SW 1271 (cell line): ENCODE data around the gene GALNS.
A peak's percentile ranks its signal among the peaks of the same experiment; 100 is the strongest.
"Not testable (repeated sequence)": the region's sequence is repeated elsewhere in the genome, so short reads cannot be mapped to it uniquely, and the experiment has no call there.

ENCODE experiments used
- DNase-seq, 2 experiments: peaks; one replicate each; lab custom pipeline; 2025; lab: John Stamatoyannopoulos, UW

Gene GALNS

DNA sequence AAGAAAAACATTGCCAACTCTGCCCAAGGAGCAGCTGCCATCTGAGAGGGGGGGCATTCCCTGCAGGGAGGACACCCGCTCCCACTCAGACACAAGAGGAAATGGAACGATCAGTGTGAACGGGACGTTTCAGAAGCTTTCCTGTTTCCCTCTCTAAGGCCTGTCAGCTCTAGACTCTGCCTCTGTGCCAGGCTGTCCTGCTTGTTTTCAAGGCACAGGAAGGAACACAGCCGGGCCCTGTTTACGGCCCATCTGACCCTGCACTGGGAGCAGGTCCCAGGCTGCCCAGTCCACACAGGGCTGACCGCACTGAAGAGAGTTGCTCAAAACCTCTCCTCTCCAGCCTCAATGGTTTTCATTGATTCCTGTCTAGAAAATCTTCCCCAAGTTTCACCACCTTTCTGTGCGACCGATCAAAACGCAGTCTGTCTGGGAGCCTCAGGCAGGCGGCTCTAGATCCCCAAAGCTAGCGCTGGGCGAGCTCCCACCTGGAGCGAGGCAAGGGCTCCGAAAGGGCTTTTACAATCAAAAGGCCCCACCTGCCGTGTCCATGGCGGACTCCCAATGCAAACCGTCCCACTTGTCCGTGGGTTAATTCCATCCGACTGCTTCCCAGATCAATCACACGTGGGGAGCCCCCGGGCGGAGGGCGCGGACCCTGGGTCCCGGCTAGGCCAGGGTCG is 73.2 kb downstream of the GALNS start:
- DNase-seq: peak in 1 of 2 experiments; percentile 20

DNA sequence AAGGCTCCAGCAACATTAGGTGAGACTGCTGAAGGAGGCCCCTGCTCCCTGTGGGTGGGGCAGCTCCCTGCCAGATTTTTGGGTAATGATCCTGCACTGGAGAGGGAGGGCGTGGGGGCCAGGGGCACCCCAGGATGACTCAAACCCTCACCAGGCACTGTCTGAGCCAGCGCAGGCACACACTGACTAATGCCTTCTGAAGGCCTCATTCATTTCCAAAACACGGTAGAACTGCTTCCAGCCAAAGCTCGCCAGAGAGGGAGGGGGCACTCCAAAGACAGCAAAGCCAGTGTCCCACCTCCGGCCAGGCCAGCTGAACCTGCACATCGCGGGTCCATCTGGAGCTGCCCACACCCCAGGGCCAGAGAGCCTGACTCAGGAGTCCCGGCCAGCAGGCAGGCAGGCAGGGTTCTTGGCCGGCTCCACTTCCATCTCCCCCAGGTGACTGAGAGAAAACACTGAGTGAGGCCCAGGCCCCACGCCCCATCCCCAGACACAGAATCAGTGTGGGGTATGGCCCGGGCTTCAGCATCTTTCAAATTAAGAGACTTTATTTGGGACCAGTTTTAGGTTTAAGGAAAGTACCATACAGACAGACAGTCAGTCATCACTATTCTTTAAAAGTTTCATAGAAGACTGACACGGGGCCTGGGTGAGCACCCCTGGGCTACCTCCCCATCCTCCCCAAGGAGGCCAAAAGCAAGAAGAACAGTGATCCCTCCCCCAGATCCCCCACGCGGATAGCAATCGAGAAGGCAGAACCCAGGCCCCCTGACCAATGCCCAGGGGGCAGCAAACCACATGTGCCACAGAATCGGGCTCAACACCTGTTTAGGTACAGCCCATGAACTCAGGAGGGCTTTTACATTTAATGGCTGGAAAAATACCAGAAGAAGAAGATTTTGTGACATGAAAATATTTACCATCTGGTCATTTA is 74.0 kb downstream of the GALNS start:
- DNase-seq: no peak

DNA sequence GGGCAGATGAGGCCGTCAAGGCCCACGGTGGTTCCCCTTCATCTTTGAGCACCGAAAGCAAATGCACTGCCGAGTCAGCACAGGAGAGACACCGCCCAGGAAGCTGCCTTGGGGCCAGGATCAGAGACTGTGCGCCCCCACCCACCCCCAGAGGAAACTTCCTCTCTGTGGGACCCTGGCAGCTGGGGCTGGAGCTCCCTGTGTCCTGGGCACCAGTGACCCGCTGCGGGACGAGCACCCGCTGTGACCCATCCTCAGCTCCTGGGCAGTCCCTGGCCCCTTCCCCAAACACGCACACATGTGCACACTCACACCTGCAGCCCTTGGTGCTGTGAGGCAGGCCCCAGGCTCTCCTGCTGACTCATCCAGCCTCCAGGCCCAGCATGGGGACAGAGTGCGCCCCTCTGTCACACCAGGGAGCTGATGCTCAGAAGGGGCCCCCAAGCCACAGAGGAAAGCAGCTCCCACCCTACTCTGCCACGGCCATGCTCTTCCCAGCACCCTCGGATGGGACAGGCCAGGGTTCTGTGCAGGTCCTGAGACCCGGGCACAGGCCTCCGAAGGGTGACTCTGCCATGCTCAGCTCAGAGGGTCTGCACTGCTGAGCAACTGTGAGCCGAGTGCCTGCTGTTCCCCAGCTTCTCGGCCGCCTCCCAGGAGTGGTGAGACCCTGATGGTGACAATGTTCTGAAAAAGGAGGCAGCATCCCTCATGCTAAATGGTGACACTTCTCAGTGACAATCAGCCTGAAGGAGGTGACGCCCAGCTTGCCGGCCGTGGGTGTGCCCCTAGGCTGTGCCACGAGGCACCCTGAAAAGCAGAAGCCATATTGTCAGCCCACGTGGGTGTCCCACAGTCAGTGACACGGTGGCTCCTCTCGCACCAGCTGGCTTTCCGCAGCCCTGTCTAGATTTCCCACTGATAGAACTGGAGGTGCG is 75.3 kb downstream of the GALNS start:
- no peak for DNase-seq

- DNase-seq: no peak
These were observed 76.3 kb downstream of the GALNS start for GRCh38 chr16:88780142-88781062.

DNA sequence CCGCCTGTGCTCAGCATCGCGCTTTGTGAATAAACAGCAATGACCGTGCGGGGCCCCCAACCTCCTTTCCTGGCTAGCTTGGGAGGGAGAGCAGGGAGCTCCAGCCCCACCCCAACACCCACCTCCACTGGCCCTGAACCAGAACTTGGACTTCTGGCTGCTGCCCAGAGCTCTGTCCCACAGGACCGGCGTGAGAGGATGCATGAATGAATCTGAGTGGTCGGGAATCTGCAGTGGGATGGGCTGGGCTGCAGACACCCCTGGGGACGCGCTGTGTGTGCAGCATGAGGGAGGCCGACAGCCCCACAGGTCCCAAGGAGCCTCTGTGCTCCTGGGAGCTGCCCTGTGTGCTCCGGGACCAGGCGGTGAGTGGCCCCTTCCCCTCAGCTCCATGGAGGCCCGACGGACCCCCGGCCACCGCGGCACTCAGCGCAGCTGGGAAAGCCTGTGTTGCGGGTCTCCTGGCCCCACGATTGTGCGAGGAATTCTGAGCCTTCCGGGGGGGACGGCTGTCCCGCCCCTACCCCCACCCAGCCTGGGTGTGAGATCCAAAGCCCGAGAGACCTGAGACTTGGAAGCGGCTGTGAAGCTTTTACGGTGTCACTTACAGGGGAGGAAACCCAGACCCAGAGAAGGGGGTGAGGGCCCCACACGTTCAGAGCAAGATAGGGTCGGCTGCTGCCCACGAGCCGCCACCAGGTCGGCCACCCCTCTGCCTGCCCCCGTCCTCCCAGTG is 77.2 kb downstream of the GALNS start:
- no peak for DNase-seq

- DNase-seq: no peak
These were observed 78.1 kb downstream of the GALNS start for GRCh38 chr16:88778541-88779065.

GRCh38 chr16:88778271-88778525 is 78.5 kb downstream of the GALNS start:
- no peak for DNase-seq

- DNase-seq: no peak
These were observed 79.1 kb downstream of the GALNS start for GRCh38 chr16:88777471-88778270.

DNA sequence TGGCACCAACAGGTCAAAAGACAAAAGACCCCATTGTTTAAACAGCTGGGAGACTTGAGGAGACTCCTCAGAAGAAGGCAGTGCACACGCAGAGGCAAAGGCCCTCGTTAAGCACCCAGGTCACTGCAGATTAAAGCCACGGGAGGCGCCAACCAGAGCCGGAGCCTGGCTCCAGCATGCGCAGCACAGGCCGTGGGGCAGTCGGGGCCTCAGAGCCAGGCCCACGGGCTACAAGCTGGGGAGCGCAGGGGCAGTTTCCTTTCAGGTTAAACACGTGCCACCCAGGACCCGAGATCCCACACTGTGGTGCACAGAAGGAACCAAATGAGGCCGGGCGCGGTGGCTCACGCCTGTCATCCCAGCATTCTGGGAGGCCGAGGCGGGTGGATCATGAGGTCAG is 80.9 kb downstream of the GALNS start:
- DNase-seq: no peak

GRCh38 chr16:88774544-88775393 is 82.0 kb downstream of the GALNS start:
- DNase-seq: no peak

GRCh38 chr16:88773812-88774291 is 82.9 kb downstream of the GALNS start:
- peak in 1 of 2 experiments; percentile 28 for DNase-seq

DNA sequence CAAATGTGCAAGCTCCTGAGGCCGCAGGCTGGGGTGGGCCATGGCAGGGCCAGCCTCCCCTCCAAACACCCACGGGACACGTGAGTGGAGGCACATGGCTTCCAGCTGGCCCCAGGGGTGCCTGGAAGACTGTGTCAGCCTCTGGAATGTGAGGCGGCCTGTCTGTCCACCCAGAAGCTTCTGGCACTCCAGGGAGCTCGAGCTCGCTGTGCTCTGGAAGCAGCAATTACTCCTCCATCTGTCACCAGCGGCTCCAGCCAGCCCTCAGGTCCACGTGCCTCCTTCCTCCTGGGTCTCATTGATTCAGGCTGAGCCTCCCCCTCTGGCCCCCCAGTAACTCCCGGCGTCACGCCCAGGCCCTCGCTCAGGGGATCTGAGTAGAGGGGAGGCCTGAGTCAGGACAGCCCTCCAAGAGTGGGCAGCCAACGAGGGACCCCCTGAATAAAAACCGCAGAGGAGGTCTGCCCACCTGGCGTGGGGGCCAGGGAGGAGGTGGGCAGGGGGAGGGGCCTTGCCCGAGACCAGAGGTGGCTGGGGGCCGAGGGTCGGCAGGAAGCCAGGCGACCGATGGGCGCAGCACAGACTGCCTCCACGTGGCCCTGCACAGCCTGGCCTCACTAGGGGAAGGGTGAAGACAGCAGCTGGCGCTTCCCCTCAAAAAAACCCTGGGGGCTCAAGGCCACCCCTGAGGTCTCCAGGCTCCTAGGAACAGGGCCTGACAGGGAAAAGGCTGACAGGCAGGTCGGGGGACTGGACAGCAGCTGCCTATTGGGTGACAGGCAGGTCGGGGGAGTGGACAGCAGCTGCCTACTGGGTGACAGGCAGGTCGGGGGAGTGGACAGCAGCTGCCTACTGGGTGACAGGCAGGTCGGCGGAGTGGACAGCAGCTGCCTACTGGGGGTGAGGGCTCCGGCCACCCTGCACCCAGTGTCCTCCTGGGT is 83.6 kb downstream of the GALNS start:
- DNase-seq: no peak

- not testable (repeated sequence) for DNase-seq
These were observed 85.0 kb downstream of the GALNS start for GRCh38 chr16:88771781-88772180.

GRCh38 chr16:88771294-88771772 is 85.4 kb downstream of the GALNS start:
- DNase-seq: no peak

- DNase-seq: no peak
These were observed 86.1 kb downstream of the GALNS start for GRCh38 chr16:88770461-88771293.
